ENCODE results near the gene GNAO1. TPM values are rescaled to one million over a fixed set of nuclear protein-coding genes. Genes with fewer than 3 reads are reported as not detected.

GNAO1 gene
- total RNA-seq, 4 donors from 2014 or later, result 1.4 to 4.4 (median 2.5) TPM

GRCh38 chr16:56325956-56326355, 134.7 kb downstream of the GNAO1 start:
- H3K4me1 ChIP-seq, result no peaks in the 10 kb centered on the region
- TF ChIP-seq POLR2A (IDR thresholded peaks at IDR 0.05) (no peak), CTCF (IDR thresholded peaks at IDR 0.05) (no peak)
- no peaks in the 10 kb centered on the region for H3K9me3 ChIP-seq
- no peaks in the 10 kb centered on the region for H3K27me3 ChIP-seq
- no peak overlapping the region for H3K4me3 ChIP-seq (replicated peaks in 1 of 3)
- H3K36me3 ChIP-seq, result no peaks in the 10 kb centered on the region
- no peak overlapping the region for H3K27ac ChIP-seq
- WGBS, 2 donors, result 91 to 94% methylated on average over 5 to 6 of the region's 6 CpGs
- intact Hi-C loops (cut with DNase I), result no loop called here
- DNase-seq, result no peak

DNA sequence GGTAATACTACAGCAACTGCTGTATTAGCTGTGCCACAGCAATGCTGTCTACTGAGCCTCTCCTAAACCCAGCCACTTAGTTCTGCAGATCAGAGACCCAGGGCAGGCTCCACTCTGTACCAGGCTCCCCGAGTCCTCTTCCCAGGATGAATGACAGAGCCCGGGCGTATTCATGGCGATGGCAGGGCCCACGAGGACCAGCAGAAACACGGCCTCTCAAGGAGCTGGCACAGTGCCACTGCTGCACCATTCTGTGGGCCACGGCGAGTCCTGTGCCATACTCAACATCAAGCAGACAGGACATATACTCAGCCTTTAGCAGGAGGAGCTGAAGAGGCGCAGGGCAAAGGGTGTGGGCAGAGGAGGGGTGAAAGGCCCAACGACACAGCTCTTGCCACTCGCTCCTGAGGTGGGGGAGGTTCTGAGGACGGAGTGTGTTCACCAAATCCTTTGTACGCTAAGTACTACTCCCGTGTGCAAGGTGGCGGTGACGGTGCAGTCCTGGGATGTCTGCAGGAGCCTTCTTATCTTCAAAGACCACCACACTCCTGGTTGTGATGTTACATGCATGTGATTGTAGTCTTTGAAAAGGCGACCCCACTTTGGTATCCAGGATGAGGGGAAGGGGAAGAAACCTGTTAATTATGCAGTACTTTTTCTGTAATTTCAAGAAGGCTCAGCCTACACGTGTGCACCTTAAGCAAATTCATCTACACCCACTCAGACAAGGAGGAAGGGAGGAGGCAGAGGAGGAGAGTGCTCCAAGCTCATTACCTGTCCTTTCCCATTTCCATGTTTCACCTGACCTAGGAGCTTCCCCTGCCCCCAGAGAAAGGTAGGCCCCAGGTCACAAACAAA, 136.0 kb downstream of the GNAO1 start:
- no peaks in the 10 kb centered on the region for H3K4me1 ChIP-seq
- H3K36me3 ChIP-seq, result no peaks in the 10 kb centered on the region
- WGBS, 2 donors, result 83 to 88% methylated on average over 10 to 15 of the region's 18 CpGs
- intact Hi-C loops (cut with DNase I), result no loop called here
- no peaks in the 10 kb centered on the region for H3K9me3 ChIP-seq
- no peak overlapping the region for H3K4me3 ChIP-seq (replicated peaks in 1 of 3)
- H3K27me3 ChIP-seq, result no peaks in the 10 kb centered on the region
- no peak for TF ChIP-seq CTCF (IDR thresholded peaks at IDR 0.05)
- TF ChIP-seq POLR2A (IDR thresholded peaks at IDR 0.05), result no peak
- H3K27ac ChIP-seq, result no peak overlapping the region
- DNase-seq, result no peak

DNA sequence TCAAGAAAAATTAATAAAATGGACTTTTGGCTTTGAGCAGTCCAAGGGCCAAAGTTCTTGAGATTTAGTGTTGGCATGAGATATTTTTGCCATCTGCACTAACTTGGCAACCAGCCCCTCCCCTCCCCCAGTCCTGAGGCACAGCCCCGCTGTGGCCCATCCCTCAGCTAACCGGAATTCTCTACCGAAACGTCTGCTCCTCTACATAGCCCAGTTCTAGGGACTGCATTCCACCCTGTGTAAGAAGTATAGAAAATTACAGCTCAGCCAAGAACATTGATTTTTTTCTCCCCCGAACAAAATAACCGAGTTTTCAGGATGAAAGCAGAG, 136.6 kb downstream of the GNAO1 start:
- Histone ChIP-seq H3K9me3 (no peaks in the 10 kb centered on the region), H3K27me3 (no peaks in the 10 kb centered on the region), H3K36me3 (no peaks in the 10 kb centered on the region), H3K4me1 (no peaks in the 10 kb centered on the region), H3K27ac (no peak overlapping the region), H3K4me3 (replicated peaks in 1 of 3) (no peak overlapping the region)
- WGBS, 2 donors, result 82 to 88% methylated on average over 6 of the region's 6 CpGs
- no peak for TF ChIP-seq CTCF (IDR thresholded peaks at IDR 0.05)
- TF ChIP-seq POLR2A (IDR thresholded peaks at IDR 0.05), result no peak
- intact Hi-C loops (cut with DNase I), result no loop called here
- DNase-seq, result no peak

GRCh38 chr16:56328276-56329022, 137.2 kb downstream of the GNAO1 start:
- Histone ChIP-seq H3K36me3 (no peaks in the 10 kb centered on the region), H3K4me1 (no peaks in the 10 kb centered on the region), H3K27me3 (no peaks in the 10 kb centered on the region), H3K9me3 (no peaks in the 10 kb centered on the region), H3K27ac (no peak overlapping the region), H3K4me3 (replicated peaks in 1 of 3) (no peak overlapping the region)
- 78 to 80% methylated on average over 18 to 22 of the region's 22 CpGs for WGBS, 2 donors
- DNase-seq, result no peak
- intact Hi-C loops (cut with DNase I), result no loop called here
- TF ChIP-seq CTCF (IDR thresholded peaks at IDR 0.05), result no peak
- no peak for TF ChIP-seq POLR2A (IDR thresholded peaks at IDR 0.05)

- Histone ChIP-seq H3K27me3 (no peaks in the 10 kb centered on the region), H3K4me3 (replicated peaks in 1 of 3) (no peak overlapping the region), H3K9me3 (no peaks in the 10 kb centered on the region), H3K27ac (no peak overlapping the region), H3K36me3 (no peaks in the 10 kb centered on the region), H3K4me1 (no peaks in the 10 kb centered on the region)
- TF ChIP-seq CTCF (IDR thresholded peaks at IDR 0.05) (no peak), POLR2A (IDR thresholded peaks at IDR 0.05) (no peak)
- 86 to 87% methylated on average over 4 to 9 of the region's 9 CpGs for WGBS, 2 donors
- intact Hi-C loops (cut with DNase I), result no loop called here
- no peak for DNase-seq
Observed at GRCh38 chr16:56329887-56330286, 138.6 kb downstream of the GNAO1 start.
